H1 (cell line): ENCODE data around the gene RNF212B. TPM values are rescaled to one million over a fixed set of nuclear protein-coding genes. Genes with fewer than 3 reads are reported as not detected.

ENCODE experiments used
- ASH2L ChIP-seq: fragments of 200-600, 300-600 bp; sonication (generic); IDR thresholded peaks from one replicate; pipeline ENCODE4 v1.7.1; 2017; ENCODE audit warnings: low read length
- ATF3 ChIP-seq: IDR thresholded peaks from 2 replicates; pipeline ENCODE4 v1.6.1; 2011; ENCODE audit warnings: low read depth, mild to moderate bottlenecking, low read length; ENCODE audit not compliant: insufficient read depth
- CEBPB ChIP-seq: IDR thresholded peaks from 2 replicates; pipeline ENCODE4 v1.6.1; 2012; ENCODE audit warnings: low read depth, low read length
- CREB1 ChIP-seq: IDR thresholded peaks from 2 replicates; pipeline ENCODE4 v1.6.1; 2012; ENCODE audit warnings: inconsistent platforms
- EGR1 ChIP-seq: IDR thresholded peaks from 2 replicates; pipeline ENCODE4 v1.6.1; 2011; ENCODE audit warnings: low read depth, low read length, borderline replicate concordance
- EP300 ChIP-seq, 2 experiments: IDR thresholded peaks; 1 replicate in 1 of 2; 2 replicates in 1 of 2; pipeline ENCODE4 v1.6.1; 2011 to 2012; ENCODE audit warnings: low read depth in 2 of 2, low read length in 2 of 2, mild to moderate bottlenecking in 2 of 2, borderline replicate concordance in 1 of 2, inconsistent platforms in 1 of 2, moderate library complexity in 1 of 2
- GTF2F1 ChIP-seq: IDR thresholded peaks from 2 replicates; pipeline ENCODE4 v1.6.1; 2012; ENCODE audit warnings: low read depth, low read length, improper control_type of control experiment, borderline replicate concordance
- KDM1A ChIP-seq: fragments of 200-600, 300-600 bp; sonication (generic); IDR thresholded peaks from 2 replicates; pipeline ENCODE4 v1.7.1; 2016; ENCODE audit warnings: mild to moderate bottlenecking, low read length, borderline replicate concordance
- KDM4A ChIP-seq: IDR thresholded peaks from one replicate; pipeline ENCODE4 v1.7.1; 2012; ENCODE audit warnings: low read depth, mild to moderate bottlenecking, moderate library complexity, low read length, inconsistent platforms; ENCODE audit not compliant: severe bottlenecking
- MAX ChIP-seq: IDR thresholded peaks from 2 replicates; pipeline ENCODE4 v1.6.1; 2012; ENCODE audit warnings: inconsistent platforms
- POU5F1 ChIP-seq: IDR thresholded peaks from 2 replicates; pipeline ENCODE4 v1.6.1; 2011; ENCODE audit warnings: low read depth, mild to moderate bottlenecking, low read length, moderate library complexity
- TCF12 ChIP-seq: IDR thresholded peaks from 2 replicates; pipeline ENCODE4 v1.6.1; 2011; ENCODE audit warnings: low read depth, mild to moderate bottlenecking, low read length
- TEAD4 ChIP-seq: IDR thresholded peaks from 2 replicates; pipeline ENCODE4 v1.6.1; 2012; ENCODE audit warnings: low read depth, low read length, inconsistent platforms, mixed read lengths
- ZNF274 ChIP-seq: IDR thresholded peaks from 2 replicates; pipeline ENCODE4 v1.7.0; 2012; ENCODE audit warnings: low read length, borderline replicate concordance; ENCODE audit errors: extremely low read depth
- polyA plus RNA-seq, 7 experiments: library from polyadenylated mRNA; depleted of rRNA in 3 of 7; stranded (reverse) in 5 of 7; unstranded in 2 of 7; fragments of >200 nt in 5 of 7; fragments of 200-250 nt in 2 of 7; gene quantifications; 1 replicate in 5 of 7; 2 replicates in 1 of 7; 4 replicates in 1 of 7; pipeline versions ENCODE4 v1.2.1 to v1.2.3, GENCODE V29; 2011 to 2013; ENCODE audit warnings: missing spikeins in 2 of 7, mixed read lengths in 2 of 7
- total RNA-seq: library from RNA; stranded (reverse); fragmentation: NEBNext Ultra II Directional; extraction: Animal tissue kit (Norgen Biotek cat#: 25700); gene quantifications from 2 replicates; pipeline ENCODE4 v1.2.1, GENCODE V29; 2021
- TF ChIP-seq, protein P1 (sequence below): IDR thresholded peaks from 2 replicates; pipeline ENCODE4 v1.6.1; 2012; ENCODE audit warnings: inconsistent platforms

RNF212B gene
- total and polyA plus RNA-seq, 2 of the 8 experiments (the other 6 are each of a cell fraction or from before 2014, with no cell fraction given) = 0.95 to 1.2 TPM

GRCh38 chr14:23294734-23295561 is 57.2 kb downstream of the RNF212B start (continued):
- no peak for TF ChIP-seq ATF3
- no peak for TF ChIP-seq ZNF274
- no peak for TF ChIP-seq EGR1
- TF ChIP-seq TEAD4 = no peak
- TF ChIP-seq POU5F1 = no peak
- no peak for TF ChIP-seq MAX
- TF ChIP-seq CEBPB = no peak
- TF ChIP-seq, protein P1, sequence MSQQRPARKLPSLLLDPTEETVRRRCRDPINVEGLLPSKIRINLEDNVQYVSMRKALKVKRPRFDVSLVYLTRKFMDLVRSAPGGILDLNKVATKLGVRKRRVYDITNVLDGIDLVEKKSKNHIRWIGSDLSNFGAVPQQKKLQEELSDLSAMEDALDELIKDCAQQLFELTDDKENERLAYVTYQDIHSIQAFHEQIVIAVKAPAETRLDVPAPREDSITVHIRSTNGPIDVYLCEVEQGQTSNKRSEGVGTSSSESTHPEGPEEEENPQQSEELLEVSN = no peak
- 0 out of 3 replicates have a peak, but pooled peaks of 1 of the 2 experiments have one; percentile 12 for TF ChIP-seq EP300 (IDR thresholded peaks at IDR 0.05; ENCODE audit: borderline replicate concordance in 1 of 2, low read depth in 2 of 2, low read length in 2 of 2)
- no peak for TF ChIP-seq KDM4A
- no peak for TF ChIP-seq KDM1A
- 0 out of 2 replicates have a peak, but pooled peaks have one; percentile 32 for TF ChIP-seq TCF12
- peak; percentile 65; the same call in 1 of the 2 replicates for TF ChIP-seq CREB1
- TF ChIP-seq ASH2L = no peak
- no peak for TF ChIP-seq GTF2F1
